ENCODE measurements around the gene ITGA4. TPM values are rescaled to one million over a fixed set of nuclear protein-coding genes. Genes with fewer than 3 reads are reported as not detected.

Gene ITGA4
- polyA plus RNA-seq, 1 donor (not counting 4 experiments of a cell fraction or from before 2014, with no cell fraction given): 4.7 TPM

- no peak overlapping the region for H3K27ac ChIP-seq (ENCODE audit: control insufficient read depth, insufficient read depth, low read length)
- dilution Hi-C loops (cut with MboI; ENCODE audit: extremely low pct_ligation_motif_present, low sequenced_read_pairs): no loop called here
These were observed 9.7 kb downstream of the ITGA4 start for GRCh38 chr2:181466661-181467576.

GRCh38 chr2:181467966-181468707, 11.0 kb downstream of the ITGA4 start:
- Histone ChIP-seq H3K4me2 (ENCODE audit: control insufficient read depth, extremely low read depth, insufficient read depth, low read depth, low read length) (no peak overlapping the region), H3K27me3 (ENCODE audit: control insufficient read depth, extremely low read depth, insufficient read depth, low read length) (no peaks in the 10 kb centered on the region), H2AFZ (ENCODE audit: control insufficient read depth, low read length) (no peak overlapping the region), H3K4me1 (ENCODE audit: control insufficient read depth, extremely low read depth, insufficient read depth, low read length) (peaks cover 10% of the 10 kb centered on the region), H3K27ac (ENCODE audit: control insufficient read depth, insufficient read depth, low read length) (no peak overlapping the region), H3K9ac (ENCODE audit: control insufficient read depth, extremely low read depth, insufficient read depth, low read length) (no peak overlapping the region), H3K36me3 (ENCODE audit: control insufficient read depth in 2 of 2, extremely low read depth in 1 of 2, insufficient read depth in 2 of 2, low read length in 2 of 2) (no peaks in the 10 kb centered on the region), H3K9me1 (ENCODE audit: control insufficient read depth, extremely low read depth, insufficient read depth, low read length) (no peaks in the 10 kb centered on the region), H4K20me1 (ENCODE audit: control insufficient read depth, extremely low read depth, insufficient read depth, low read length) (no peaks in the 10 kb centered on the region), H3K79me2 (ENCODE audit: control insufficient read depth, insufficient read depth, low read length) (no peaks in the 10 kb centered on the region), H3K9me3 (ENCODE audit: control insufficient read depth, low read depth, low read length) (no peaks in the 10 kb centered on the region), H3K4me3 (ENCODE audit: control insufficient read depth in 2 of 3, extremely low read depth in 1 of 3, insufficient read depth in 2 of 3, low read depth in 1 of 3, low read length in 3 of 3) (no peak overlapping the region)
- no peak for DNase-seq (ENCODE audit: low read depth, low spot score)
- TF ChIP-seq EZH2 (IDR thresholded peaks at IDR 0.05; ENCODE audit: low read length) (no peak), CTCF (optimal IDR thresholded peaks at IDR 0.05 in 1 of 3, IDR thresholded peaks at IDR 0.05 in 1 of 3, conservative IDR thresholded peaks at IDR 0.05 in 1 of 3; ENCODE audit: extremely low read depth in 1 of 3, insufficient read depth in 2 of 3, low read length in 3 of 3) (no peak)
- FAIRE-seq: no peak
- dilution Hi-C loops (cut with MboI; ENCODE audit: extremely low pct_ligation_motif_present, low sequenced_read_pairs): no loop called here

More at GRCh38 chr2:181466661-181467576, 9.7 kb downstream of the ITGA4 start:
- H3K9me1 ChIP-seq (ENCODE audit: control insufficient read depth, extremely low read depth, insufficient read depth, low read length): no peaks in the 10 kb centered on the region
- TF ChIP-seq CTCF (optimal IDR thresholded peaks at IDR 0.05 in 1 of 3, IDR thresholded peaks at IDR 0.05 in 1 of 3, conservative IDR thresholded peaks at IDR 0.05 in 1 of 3; ENCODE audit: extremely low read depth in 1 of 3, insufficient read depth in 2 of 3, low read length in 3 of 3): peak; percentile 75 to 80 (median 80)
- TF ChIP-seq EZH2 (IDR thresholded peaks at IDR 0.05; ENCODE audit: low read length): no peak
- H3K4me2 ChIP-seq (ENCODE audit: control insufficient read depth, extremely low read depth, insufficient read depth, low read depth, low read length): peak overlapping the region; percentile 25
- H3K9ac ChIP-seq (ENCODE audit: control insufficient read depth, extremely low read depth, insufficient read depth, low read length): no peak overlapping the region
- no peaks in the 10 kb centered on the region for H3K9me3 ChIP-seq (ENCODE audit: control insufficient read depth, low read depth, low read length)
- no peaks in the 10 kb centered on the region for H3K27me3 ChIP-seq (ENCODE audit: control insufficient read depth, extremely low read depth, insufficient read depth, low read length)
- peaks cover 10% of the 10 kb centered on the region for H3K4me1 ChIP-seq (ENCODE audit: control insufficient read depth, extremely low read depth, insufficient read depth, low read length)
- H3K36me3 ChIP-seq (ENCODE audit: control insufficient read depth in 2 of 2, extremely low read depth in 1 of 2, insufficient read depth in 2 of 2, low read length in 2 of 2): no peaks in the 10 kb centered on the region
- DNase-seq (ENCODE audit: low read depth, low spot score) (no peak), FAIRE-seq (peak; percentile 41)
- no peak overlapping the region for H3K4me3 ChIP-seq (ENCODE audit: control insufficient read depth in 2 of 3, extremely low read depth in 1 of 3, insufficient read depth in 2 of 3, low read depth in 1 of 3, low read length in 3 of 3)
- H4K20me1 ChIP-seq (ENCODE audit: control insufficient read depth, extremely low read depth, insufficient read depth, low read length): no peaks in the 10 kb centered on the region
- H3K79me2 ChIP-seq (ENCODE audit: control insufficient read depth, insufficient read depth, low read length): no peaks in the 10 kb centered on the region
- H2AFZ ChIP-seq (ENCODE audit: control insufficient read depth, low read length): no peak overlapping the region

Data from keratinocyte (primary cell).